GM23338 (cell line): ENCODE results near the gene A4GNT.
"Not testable (repeated sequence)": the region's sequence is repeated elsewhere in the genome, so short reads cannot be mapped to it uniquely, and the experiment has no call there.

Experiments used
- EZH2phosphoT487 ChIP-seq: fragments of 200-600 bp; sonication (generic); IDR thresholded peaks from one replicate; pipeline ENCODE4 v1.8.1; 2018; ENCODE audit warnings: antibody characterized with exemption; ENCODE audit not compliant: unreplicated experiment
- POLR2AphosphoS5 ChIP-seq: IDR thresholded peaks from 2 replicates; pipeline ENCODE4 v1.6.1; 2016; ENCODE audit warnings: antibody characterized with exemption, low read depth
- TF ChIP-seq, protein P1 (sequence below), 2 experiments: fragments of 200-600 bp in 1 of 2; sonication (generic) in 1 of 2; conservative IDR thresholded peaks; 2 replicates each; pipeline versions ENCODE4 v1.5.1 to v1.6.1; 2016 to 2017; ENCODE audit warnings: antibody characterized with exemption in 2 of 2, low read depth in 2 of 2, mild to moderate bottlenecking in 2 of 2, moderate library complexity in 1 of 2

DNA sequence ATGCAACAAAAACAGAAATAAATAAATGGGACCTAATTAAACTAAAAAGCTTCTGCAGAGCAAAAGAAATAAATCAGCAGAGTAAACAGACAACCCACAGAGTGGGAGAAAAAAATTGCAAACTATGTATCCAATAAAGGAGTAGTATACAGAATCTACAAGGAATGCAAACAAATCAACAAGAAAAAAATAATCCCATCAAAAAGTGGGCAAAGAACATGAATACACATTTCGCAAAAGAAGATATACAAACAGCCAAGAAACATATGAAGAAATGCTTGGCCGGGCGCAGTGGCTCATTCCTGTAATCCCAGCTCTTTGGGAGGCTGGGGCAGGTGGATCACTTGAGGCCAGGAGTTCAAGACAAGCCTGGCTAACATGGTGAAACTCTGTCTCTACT lies 10.0 kb upstream of the A4GNT start:
- TF ChIP-seq, protein P1, sequence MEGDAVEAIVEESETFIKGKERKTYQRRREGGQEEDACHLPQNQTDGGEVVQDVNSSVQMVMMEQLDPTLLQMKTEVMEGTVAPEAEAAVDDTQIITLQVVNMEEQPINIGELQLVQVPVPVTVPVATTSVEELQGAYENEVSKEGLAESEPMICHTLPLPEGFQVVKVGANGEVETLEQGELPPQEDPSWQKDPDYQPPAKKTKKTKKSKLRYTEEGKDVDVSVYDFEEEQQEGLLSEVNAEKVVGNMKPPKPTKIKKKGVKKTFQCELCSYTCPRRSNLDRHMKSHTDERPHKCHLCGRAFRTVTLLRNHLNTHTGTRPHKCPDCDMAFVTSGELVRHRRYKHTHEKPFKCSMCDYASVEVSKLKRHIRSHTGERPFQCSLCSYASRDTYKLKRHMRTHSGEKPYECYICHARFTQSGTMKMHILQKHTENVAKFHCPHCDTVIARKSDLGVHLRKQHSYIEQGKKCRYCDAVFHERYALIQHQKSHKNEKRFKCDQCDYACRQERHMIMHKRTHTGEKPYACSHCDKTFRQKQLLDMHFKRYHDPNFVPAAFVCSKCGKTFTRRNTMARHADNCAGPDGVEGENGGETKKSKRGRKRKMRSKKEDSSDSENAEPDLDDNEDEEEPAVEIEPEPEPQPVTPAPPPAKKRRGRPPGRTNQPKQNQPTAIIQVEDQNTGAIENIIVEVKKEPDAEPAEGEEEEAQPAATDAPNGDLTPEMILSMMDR (conservative IDR thresholded peaks at IDR 0.05; ENCODE audit: low read depth in 2 of 2) = not testable (repeated sequence)
- not testable (repeated sequence) for TF ChIP-seq POLR2AphosphoS5, EZH2phosphoT487
